HepG2 (cell line): Measurements from ENCODE around the gene NPB. TPM values are rescaled to one million over a fixed set of nuclear protein-coding genes. Genes with fewer than 3 reads are reported as not detected.

Source experiments
- ADNP ChIP-seq: sonication (generic); formaldehyde crosslinking; IDR thresholded peaks from 2 replicates; pipeline ENCODE4 v1.4.0; 2020; ENCODE audit warnings: missing genetic modification reagents
- DNMT1 ChIP-seq: sonication (generic); formaldehyde crosslinking; IDR thresholded peaks from 2 replicates; pipeline ENCODE4 v1.5.1; 2020; ENCODE audit warnings: mild to moderate bottlenecking, missing genetic modification reagents
- ERF ChIP-seq: IDR thresholded peaks from 2 replicates; pipeline ENCODE4 v1.6.1; 2018; ENCODE audit warnings: missing biosample characterization, missing genetic modification reagents
- IRF9 ChIP-seq: sonication (generic); formaldehyde crosslinking; IDR thresholded peaks from 2 replicates; pipeline ENCODE4 v1.8.0; 2022; ENCODE audit warnings: missing genetic modification reagents, mild to moderate bottlenecking, borderline replicate concordance
- MIER3 ChIP-seq: IDR thresholded peaks from 2 replicates; pipeline ENCODE4 v1.6.1; 2016; ENCODE audit warnings: missing compliant biosample characterization, borderline replicate concordance
- MYC ChIP-seq: sonication (generic); formaldehyde crosslinking; IDR thresholded peaks from 2 replicates; pipeline ENCODE4 v1.9.0; 2021; ENCODE audit warnings: missing genetic modification reagents, borderline replicate concordance
- NBN ChIP-seq: fragments of 450-650 bp; conservative IDR thresholded peaks from 2 replicates; pipeline ENCODE4 v1.6.1; 2017
- NFATC3 ChIP-seq: sonication (generic); formaldehyde crosslinking; IDR thresholded peaks from 2 replicates; pipeline ENCODE4 v1.5.1; 2020; ENCODE audit warnings: mild to moderate bottlenecking, missing genetic modification reagents
- NR0B2 ChIP-seq: sonication (generic); formaldehyde crosslinking; IDR thresholded peaks from 2 replicates; pipeline ENCODE4 v1.4.0; 2020; ENCODE audit warnings: mild to moderate bottlenecking, missing genetic modification reagents
- SMAD9 ChIP-seq: sonication (generic); formaldehyde crosslinking; IDR thresholded peaks from 2 replicates; pipeline ENCODE4 v1.5.1; 2020; ENCODE audit warnings: mild to moderate bottlenecking, missing genetic modification reagents
- SNAPC2 ChIP-seq: sonication (generic); formaldehyde crosslinking; IDR thresholded peaks from 2 replicates; pipeline ENCODE4 v1.8.1; 2022; ENCODE audit warnings: mild to moderate bottlenecking, missing genetic modification reagents
- STAG1 ChIP-seq: sonication (generic); formaldehyde crosslinking; IDR thresholded peaks from 2 replicates; pipeline ENCODE4 v1.4.0; 2020; ENCODE audit warnings: missing genetic modification reagents
- ZNF12 ChIP-seq: sonication (generic); formaldehyde crosslinking; IDR thresholded peaks from 2 replicates; pipeline ENCODE4 v1.5.0; 2020; ENCODE audit warnings: missing genetic modification reagents
- ZNF17 ChIP-seq: sonication (generic); formaldehyde crosslinking; IDR thresholded peaks from 2 replicates; pipeline ENCODE4 v1.5.0; 2020; ENCODE audit warnings: mild to moderate bottlenecking, missing genetic modification reagents
- ZNF260 ChIP-seq: sonication (generic); formaldehyde crosslinking; IDR thresholded peaks from 2 replicates; pipeline ENCODE4 v1.4.0; 2020; ENCODE audit warnings: missing genetic modification reagents, low read depth, mild to moderate bottlenecking, borderline replicate concordance
- ZNF329 ChIP-seq: sonication (generic); formaldehyde crosslinking; IDR thresholded peaks from 2 replicates; pipeline ENCODE4 v1.9.0; 2021; ENCODE audit warnings: low read depth, mild to moderate bottlenecking, missing genetic modification reagents
- ZNF33A ChIP-seq: sonication (generic); formaldehyde crosslinking; IDR thresholded peaks from 2 replicates; pipeline ENCODE4 v1.5.1; 2020; ENCODE audit warnings: missing genetic modification reagents, mild to moderate bottlenecking, moderate library complexity, borderline replicate concordance
- ZNF362 ChIP-seq: sonication (generic); formaldehyde crosslinking; IDR thresholded peaks from 2 replicates; pipeline ENCODE4 v1.4.0; 2020; ENCODE audit warnings: missing genetic modification reagents, mild to moderate bottlenecking, borderline replicate concordance
- ZNF552 ChIP-seq: sonication (generic); formaldehyde crosslinking; IDR thresholded peaks from 2 replicates; pipeline ENCODE4 v1.9.0; 2022; ENCODE audit warnings: missing genetic modification reagents, mild to moderate bottlenecking, borderline replicate concordance
- ZNF597 ChIP-seq: sonication (generic); formaldehyde crosslinking; IDR thresholded peaks from 2 replicates; pipeline ENCODE4 v1.5.0; 2020; ENCODE audit warnings: missing genetic modification reagents
- ZNF780A ChIP-seq: sonication (generic); formaldehyde crosslinking; IDR thresholded peaks from 2 replicates; pipeline ENCODE4 v1.8.0; 2022; ENCODE audit warnings: mild to moderate bottlenecking, missing genetic modification reagents, moderate library complexity
- ZNF83 ChIP-seq: sonication (generic); formaldehyde crosslinking; IDR thresholded peaks from 2 replicates; pipeline ENCODE4 v1.4.0; 2020; ENCODE audit warnings: missing genetic modification reagents, mild to moderate bottlenecking, borderline replicate concordance
- polyA plus RNA-seq, 8 experiments: library from polyadenylated mRNA; depleted of rRNA in 3 of 8; stranded (reverse) in 7 of 8; unstranded in 1 of 8; fragments of >200 nt; fragmentation: Illumina TruSeq in 4 of 8; extraction: Trizol in 4 of 8; gene quantifications; 2 replicates each; pipeline versions ENCODE4 v1.2.1 to v1.2.3, GENCODE V29; 2011 to 2016; ENCODE audit warnings: low read depth in 4 of 8, missing spikeins in 1 of 8, mixed read lengths in 1 of 8; ENCODE audit not compliant: insufficient read depth in 1 of 8
- total RNA-seq, 5 experiments: library from RNA; depleted of rRNA; stranded (reverse); fragments of >200 nt; fragmentation: Illumina TruSeq; extraction: Trizol; gene quantifications; 2 replicates each; pipeline ENCODE4 v1.2.3, GENCODE V29; 2016; ENCODE audit warnings: low read depth in 1 of 5
- TF ChIP-seq, protein P1 (sequence below): sonication (generic); formaldehyde crosslinking; IDR thresholded peaks from 2 replicates; pipeline ENCODE4 v1.8.0; 2022; ENCODE audit warnings: missing genetic modification reagents, low read depth, mild to moderate bottlenecking, borderline replicate concordance
- TF ChIP-seq, protein P2 (sequence below): sonication (generic); formaldehyde crosslinking; IDR thresholded peaks from 2 replicates; pipeline ENCODE4 v1.4.0; 2020; ENCODE audit warnings: low read depth, mild to moderate bottlenecking, missing genetic modification reagents

Gene NPB
- total and polyA plus RNA-seq, 2 of the 13 experiments (the other 11 are each of a cell fraction or from before 2014, with no cell fraction given) = 0.11 to 0.93 TPM

- peak; percentile 71 for TF ChIP-seq NR0B2 (CRISPR knock-in tag)
- no peak for TF ChIP-seq ERF (CRISPR knock-in tag)
- TF ChIP-seq ZNF17 = no peak
- no peak for TF ChIP-seq STAG1
- TF ChIP-seq, protein P1, sequence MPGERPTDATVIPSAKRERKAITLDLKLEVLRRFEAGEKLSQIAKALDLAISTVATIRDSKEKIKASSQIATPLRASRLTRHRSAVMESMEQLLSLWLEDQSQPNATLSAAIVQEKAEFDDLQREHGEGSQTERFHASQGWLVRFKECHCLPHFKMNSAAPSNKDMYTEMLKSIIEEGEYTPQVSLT (CRISPR knock-in tag) = peak; percentile 79; the same call in 1 of the 2 replicates
- no peak for TF ChIP-seq MYC
- no peak for TF ChIP-seq ZNF329 (CRISPR knock-in tag)
- peak; percentile 68 for TF ChIP-seq DNMT1 (CRISPR knock-in tag)
- no peak for TF ChIP-seq ADNP (CRISPR knock-in tag)
- TF ChIP-seq NBN = no peak
- TF ChIP-seq ZNF33A (CRISPR knock-in tag) = 0 out of 2 replicates have a peak, but pooled peaks have one; percentile 8
- TF ChIP-seq ZNF260 (CRISPR knock-in tag) = no peak
- no peak for TF ChIP-seq ZNF552
- no peak for TF ChIP-seq ZNF83
- TF ChIP-seq ZNF12 (CRISPR knock-in tag) = no peak; the same call in 1 of the 2 replicates
- peak; percentile 30; the same call in 1 of the 2 replicates for TF ChIP-seq ZNF780A (CRISPR knock-in tag)
- TF ChIP-seq SNAPC2 (CRISPR knock-in tag) = no peak
- no peak for TF ChIP-seq SMAD9
- TF ChIP-seq, protein P2, sequence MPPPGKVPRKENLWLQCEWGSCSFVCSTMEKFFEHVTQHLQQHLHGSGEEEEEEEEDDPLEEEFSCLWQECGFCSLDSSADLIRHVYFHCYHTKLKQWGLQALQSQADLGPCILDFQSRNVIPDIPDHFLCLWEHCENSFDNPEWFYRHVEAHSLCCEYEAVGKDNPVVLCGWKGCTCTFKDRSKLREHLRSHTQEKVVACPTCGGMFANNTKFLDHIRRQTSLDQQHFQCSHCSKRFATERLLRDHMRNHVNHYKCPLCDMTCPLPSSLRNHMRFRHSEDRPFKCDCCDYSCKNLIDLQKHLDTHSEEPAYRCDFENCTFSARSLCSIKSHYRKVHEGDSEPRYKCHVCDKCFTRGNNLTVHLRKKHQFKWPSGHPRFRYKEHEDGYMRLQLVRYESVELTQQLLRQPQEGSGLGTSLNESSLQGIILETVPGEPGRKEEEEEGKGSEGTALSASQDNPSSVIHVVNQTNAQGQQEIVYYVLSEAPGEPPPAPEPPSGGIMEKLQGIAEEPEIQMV (CRISPR knock-in tag) = peak; percentile 50; the same call in 1 of the 2 replicates
- peak; percentile 90; the same call in 1 of the 2 replicates for TF ChIP-seq NFATC3
- TF ChIP-seq IRF9 (CRISPR knock-in tag) = 0 out of 2 replicates have a peak, but pooled peaks have one; percentile 43
- no peak for TF ChIP-seq MIER3
- TF ChIP-seq ZNF362 (CRISPR knock-in tag) = peak; percentile 25; the same call in 1 of the 2 replicates
- TF ChIP-seq ZNF597 (CRISPR knock-in tag) = 0 out of 2 replicates have a peak, but pooled peaks have one; percentile 28
Observed at GRCh38 chr17:81867170-81867990, 34.7 kb upstream of the NPB start (continued).
